Cardiac muscle cell (in vitro differentiated cells and primary cell): ENCODE measurements around the gene ZSCAN31. TPM values are rescaled to one million over a fixed set of nuclear protein-coding genes. Genes with fewer than 3 reads are reported as not detected.
"Not testable (repeated sequence)": the region's sequence is repeated elsewhere in the genome, so short reads cannot be mapped to it uniquely, and the experiment has no call there.

ENCODE experiments used
- DNase-seq, 2 donors: peaks; one replicate each; pipeline versions ENCODE4 v3.0.0 to v3.0.0-alpha.2; 2010 to 2017; ENCODE audit warnings: low read depth in 1 of 2, low spot score in 1 of 2
- H3K27ac ChIP-seq: fragments of 200-600 bp; sonication (generic); 2 replicates; pipeline ENCODE4 v1.5.1; 2016
- H3K27me3 ChIP-seq: fragments of 200-600 bp; sonication (generic); 2 replicates; pipeline ENCODE4 v1.6.0; 2016; ENCODE audit warnings: control low read depth
- H3K36me3 ChIP-seq: fragments of 200-600 bp; sonication (generic); 2 replicates; pipeline ENCODE4 v1.5.1; 2016; ENCODE audit warnings: control low read depth
- H3K4me1 ChIP-seq: fragments of 200-600 bp; sonication (generic); 2 replicates; pipeline ENCODE4 v1.8.1; 2017; ENCODE audit warnings: low read depth, mild to moderate bottlenecking, mixed run types
- H3K4me3 ChIP-seq: fragments of 200-600 bp; sonication (generic); 2 replicates; pipeline ENCODE4 v1.5.1; 2016; ENCODE audit warnings: mild to moderate bottlenecking
- H3K9me3 ChIP-seq: fragments of 200-600 bp; sonication (generic); 2 replicates; pipeline ENCODE4 v1.5.1; 2017; ENCODE audit warnings: low read depth, mild to moderate bottlenecking, control low read depth
- polyA plus RNA-seq: library from polyadenylated mRNA; unstranded; fragments of >200 nt; fragmentation: Nextera tagmentation; extraction: Ambion mirVana; gene quantifications from 2 replicates; pipeline ENCODE4 v1.2.1, GENCODE V29; 2016
- total RNA-seq: library from RNA; depleted of rRNA; stranded (reverse); fragments of >200 nt; gene quantifications from 2 replicates; pipeline ENCODE4 v1.2.3, GENCODE V29; 2016
- TF ChIP-seq, protein P1 (sequence below): IDR thresholded peaks from 2 replicates; pipeline ENCODE4 v1.5.1; 2012; ENCODE audit warnings: low read depth, mild to moderate bottlenecking, low read length

The ZSCAN31 gene
- total and polyA plus RNA-seq, 2 experiments from 2014 or later = 3.8 to 8.1 TPM

DNA sequence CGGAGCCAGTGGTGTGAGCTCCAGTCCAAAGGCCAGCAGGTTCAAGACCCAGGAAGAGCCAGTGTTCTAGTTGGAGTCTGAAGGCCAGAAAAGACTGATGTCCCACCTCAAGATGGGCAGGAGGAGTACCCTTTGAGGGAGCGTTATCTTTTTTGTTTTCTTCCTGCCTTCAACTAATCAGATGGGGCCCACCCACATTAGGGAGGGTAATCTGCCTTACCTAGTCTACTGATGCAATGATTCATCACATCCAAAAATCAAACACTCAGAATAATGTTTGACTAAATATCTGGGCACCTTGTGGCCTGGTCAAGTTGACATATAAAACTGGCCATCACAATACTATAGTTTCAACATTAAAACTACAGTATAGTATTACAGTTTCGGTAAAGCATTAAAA lies 33.5 kb upstream of the ZSCAN31 start:
- Histone ChIP-seq H3K4me1 (no peaks in the 10 kb centered on the region), H3K27ac (no peak overlapping the region), H3K36me3 (peaks cover 15% of the 10 kb centered on the region), H3K27me3 (no peaks in the 10 kb centered on the region), H3K4me3 (no peak overlapping the region), H3K9me3 (no peaks in the 10 kb centered on the region)
- DNase-seq = no peak
- TF ChIP-seq, protein P1, sequence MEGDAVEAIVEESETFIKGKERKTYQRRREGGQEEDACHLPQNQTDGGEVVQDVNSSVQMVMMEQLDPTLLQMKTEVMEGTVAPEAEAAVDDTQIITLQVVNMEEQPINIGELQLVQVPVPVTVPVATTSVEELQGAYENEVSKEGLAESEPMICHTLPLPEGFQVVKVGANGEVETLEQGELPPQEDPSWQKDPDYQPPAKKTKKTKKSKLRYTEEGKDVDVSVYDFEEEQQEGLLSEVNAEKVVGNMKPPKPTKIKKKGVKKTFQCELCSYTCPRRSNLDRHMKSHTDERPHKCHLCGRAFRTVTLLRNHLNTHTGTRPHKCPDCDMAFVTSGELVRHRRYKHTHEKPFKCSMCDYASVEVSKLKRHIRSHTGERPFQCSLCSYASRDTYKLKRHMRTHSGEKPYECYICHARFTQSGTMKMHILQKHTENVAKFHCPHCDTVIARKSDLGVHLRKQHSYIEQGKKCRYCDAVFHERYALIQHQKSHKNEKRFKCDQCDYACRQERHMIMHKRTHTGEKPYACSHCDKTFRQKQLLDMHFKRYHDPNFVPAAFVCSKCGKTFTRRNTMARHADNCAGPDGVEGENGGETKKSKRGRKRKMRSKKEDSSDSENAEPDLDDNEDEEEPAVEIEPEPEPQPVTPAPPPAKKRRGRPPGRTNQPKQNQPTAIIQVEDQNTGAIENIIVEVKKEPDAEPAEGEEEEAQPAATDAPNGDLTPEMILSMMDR = no peak

DNA sequence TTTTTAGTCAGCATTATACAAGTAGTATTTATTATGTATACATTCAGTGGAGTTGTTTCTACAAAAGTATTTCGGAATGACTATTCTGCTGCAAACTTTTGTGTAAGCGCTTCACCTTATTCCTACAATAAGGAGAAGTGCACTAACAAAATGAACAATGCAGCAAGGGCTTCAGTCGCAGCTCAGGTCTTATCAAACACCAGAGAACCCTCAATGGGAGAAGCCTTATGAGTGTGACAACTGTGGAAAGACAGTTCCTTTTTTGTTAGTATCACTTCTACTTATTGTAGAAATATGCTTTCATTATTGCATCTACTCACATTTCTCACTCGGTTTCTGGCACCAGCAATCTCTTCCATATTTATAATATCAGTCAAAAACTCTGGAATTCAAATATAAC lies 32.6 kb upstream of the ZSCAN31 start:
- DNase-seq = no peak
- Histone ChIP-seq H3K4me3 (no peak overlapping the region), H3K9me3 (no peaks in the 10 kb centered on the region), H3K27ac (no peak overlapping the region), H3K4me1 (no peaks in the 10 kb centered on the region), H3K36me3 (peaks cover 16% of the 10 kb centered on the region), H3K27me3 (no peaks in the 10 kb centered on the region)
- TF ChIP-seq, protein P1 = no peak

DNA sequence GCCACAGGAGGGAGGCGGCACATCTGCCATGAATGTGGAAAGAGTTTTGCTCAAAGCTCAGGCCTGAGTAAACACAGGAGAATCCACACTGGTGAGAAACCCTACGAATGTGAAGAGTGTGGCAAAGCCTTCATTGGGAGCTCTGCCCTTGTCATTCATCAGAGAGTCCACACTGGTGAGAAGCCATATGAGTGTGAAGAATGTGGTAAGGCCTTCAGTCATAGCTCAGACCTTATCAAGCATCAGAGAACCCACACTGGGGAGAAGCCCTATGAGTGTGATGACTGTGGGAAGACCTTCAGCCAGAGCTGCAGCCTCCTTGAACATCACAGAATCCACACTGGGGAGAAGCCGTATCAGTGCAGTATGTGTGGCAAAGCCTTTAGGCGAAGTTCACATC lies 29.6 kb upstream of the ZSCAN31 start:
- not testable (repeated sequence) for H3K9me3 ChIP-seq, H3K4me1 ChIP-seq, H3K4me3 ChIP-seq, H3K27ac ChIP-seq, DNase-seq, H3K27me3 ChIP-seq
- H3K36me3 ChIP-seq = peaks cover 29% of the 10 kb centered on the region

DNA sequence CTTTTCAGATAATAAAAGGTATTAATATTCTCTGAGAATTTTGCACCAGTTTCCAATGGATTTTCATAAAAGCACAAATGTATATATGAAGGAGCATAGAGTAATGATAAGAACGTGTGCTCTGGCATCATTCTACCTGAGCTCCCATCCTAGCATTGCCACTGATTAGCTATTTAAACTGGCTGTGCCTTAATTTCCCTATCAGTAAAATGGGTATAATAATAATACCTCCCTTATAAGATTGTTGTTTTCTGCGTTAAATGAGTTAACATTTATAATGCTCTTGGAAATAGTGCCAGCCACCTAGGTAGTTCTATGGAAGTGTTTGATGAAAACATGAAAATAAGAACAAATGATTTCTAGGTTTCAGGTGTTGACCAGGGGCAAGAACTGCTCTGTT lies 25.0 kb upstream of the ZSCAN31 start:
- DNase-seq = no peak
- H3K4me3 ChIP-seq = no peak overlapping the region
- H3K27me3 ChIP-seq = no peaks in the 10 kb centered on the region
- no peak overlapping the region for H3K27ac ChIP-seq
- peaks cover 28% of the 10 kb centered on the region for H3K36me3 ChIP-seq
- H3K4me1 ChIP-seq = no peaks in the 10 kb centered on the region
- H3K9me3 ChIP-seq = no peaks in the 10 kb centered on the region
- TF ChIP-seq, protein P1 = no peak

DNA sequence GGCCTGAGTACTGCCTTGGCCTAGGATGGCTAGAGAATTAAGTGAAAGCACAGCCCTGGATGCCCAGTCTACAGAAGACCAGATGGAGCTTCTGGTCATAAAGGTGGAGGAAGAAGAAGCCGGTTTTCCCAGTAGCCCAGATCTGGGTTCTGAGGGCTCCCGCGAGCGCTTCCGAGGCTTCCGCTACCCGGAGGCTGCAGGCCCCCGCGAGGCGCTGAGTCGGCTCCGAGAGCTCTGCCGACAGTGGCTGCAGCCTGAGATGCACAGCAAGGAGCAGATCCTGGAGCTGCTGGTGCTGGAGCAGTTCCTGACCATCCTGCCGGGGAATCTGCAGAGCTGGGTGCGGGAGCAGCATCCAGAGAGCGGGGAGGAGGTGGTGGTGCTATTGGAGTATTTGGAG lies 23.6 kb upstream of the ZSCAN31 start:
- not testable (repeated sequence) for H3K27me3 ChIP-seq, H3K4me1 ChIP-seq, DNase-seq, H3K9me3 ChIP-seq, H3K27ac ChIP-seq, H3K4me3 ChIP-seq
- H3K36me3 ChIP-seq = peaks cover 19% of the 10 kb centered on the region

DNA sequence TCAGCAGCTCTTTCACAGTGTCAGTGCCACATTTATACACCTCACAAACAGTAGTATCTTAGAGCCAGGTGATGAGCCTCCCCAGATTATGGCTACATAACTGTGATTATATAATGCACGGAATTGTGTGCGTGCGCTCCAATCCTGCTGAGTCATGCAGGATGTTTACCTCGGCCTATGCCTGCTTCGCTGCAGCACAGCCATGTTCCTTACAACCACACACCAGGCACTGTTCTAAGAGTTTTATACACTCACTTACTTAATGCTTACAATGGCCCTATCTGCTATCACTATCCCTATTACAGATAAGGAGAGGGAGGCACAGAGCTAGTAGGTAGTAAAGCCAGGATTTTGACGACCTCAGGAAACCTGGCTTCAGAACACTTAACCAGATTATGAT lies 21.1 kb upstream of the ZSCAN31 start:
- DNase-seq = peak in 1 of 2 donors; percentile 29
- H3K4me1 ChIP-seq = peaks cover 3% of the 10 kb centered on the region
- H3K27me3 ChIP-seq = no peaks in the 10 kb centered on the region
- H3K36me3 ChIP-seq = peaks cover 8% of the 10 kb centered on the region
- H3K27ac ChIP-seq = no peak overlapping the region
- no peak overlapping the region for H3K4me3 ChIP-seq
- H3K9me3 ChIP-seq = no peaks in the 10 kb centered on the region
- TF ChIP-seq, protein P1 = no peak

DNA sequence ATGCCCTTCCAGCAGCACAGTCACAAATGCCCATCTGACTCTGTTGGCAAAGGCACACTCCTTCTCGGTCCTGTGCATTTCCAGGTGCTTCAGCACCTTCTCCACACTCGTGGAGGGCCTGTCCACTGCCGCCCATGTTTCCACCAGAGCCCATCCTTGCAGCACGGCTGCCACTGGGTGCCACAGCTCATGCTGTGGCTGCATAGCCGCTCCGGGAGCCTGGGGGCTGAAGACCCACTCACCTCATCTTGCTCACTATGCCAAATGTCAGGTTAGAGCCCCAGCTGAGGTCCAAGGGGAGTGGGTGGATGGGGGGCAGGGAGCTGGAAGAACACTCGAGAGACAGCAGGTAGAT lies 20.7 kb upstream of the ZSCAN31 start:
- no peak overlapping the region for H3K27ac ChIP-seq
- H3K36me3 ChIP-seq = peaks cover 6% of the 10 kb centered on the region
- no peaks in the 10 kb centered on the region for H3K27me3 ChIP-seq
- TF ChIP-seq, protein P1 = no peak
- DNase-seq = no peak
- H3K4me1 ChIP-seq = peaks cover 3% of the 10 kb centered on the region
- no peak overlapping the region for H3K4me3 ChIP-seq
- H3K9me3 ChIP-seq = no peaks in the 10 kb centered on the region
